Measurements from ENCODE around the gene USP25.

Gene USP25

GRCh38 chr21:15820327-15820726 is 90.5 kb downstream of the USP25 start:
- DNase-seq (ENCODE audit: low read depth) = no peak

DNA sequence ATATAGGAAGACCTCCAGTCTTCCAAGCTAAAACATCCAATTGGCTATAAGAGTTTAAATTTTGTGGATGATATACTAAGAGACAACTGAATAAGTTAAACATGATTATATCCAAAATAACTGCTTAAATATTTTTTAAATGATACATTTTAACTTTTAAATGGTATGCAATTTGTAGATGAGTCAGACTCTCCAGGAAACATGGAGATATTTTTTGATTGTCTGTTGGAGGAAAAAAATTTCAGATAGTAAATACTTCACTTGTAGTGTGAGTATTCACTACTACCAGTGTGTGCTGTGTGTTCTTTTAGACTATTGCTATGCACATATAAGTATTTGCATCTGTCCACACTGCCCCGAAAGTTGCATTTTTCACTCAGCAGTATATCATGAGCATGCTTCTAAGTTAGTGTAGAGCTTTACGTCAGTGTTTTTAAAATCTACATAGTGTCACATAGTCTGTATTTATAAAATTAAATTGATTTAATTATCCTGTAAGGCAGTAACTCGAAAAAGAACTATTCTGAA is 91.1 kb downstream of the USP25 start:
- DNase-seq (ENCODE audit: low read depth) = no peak

DNA sequence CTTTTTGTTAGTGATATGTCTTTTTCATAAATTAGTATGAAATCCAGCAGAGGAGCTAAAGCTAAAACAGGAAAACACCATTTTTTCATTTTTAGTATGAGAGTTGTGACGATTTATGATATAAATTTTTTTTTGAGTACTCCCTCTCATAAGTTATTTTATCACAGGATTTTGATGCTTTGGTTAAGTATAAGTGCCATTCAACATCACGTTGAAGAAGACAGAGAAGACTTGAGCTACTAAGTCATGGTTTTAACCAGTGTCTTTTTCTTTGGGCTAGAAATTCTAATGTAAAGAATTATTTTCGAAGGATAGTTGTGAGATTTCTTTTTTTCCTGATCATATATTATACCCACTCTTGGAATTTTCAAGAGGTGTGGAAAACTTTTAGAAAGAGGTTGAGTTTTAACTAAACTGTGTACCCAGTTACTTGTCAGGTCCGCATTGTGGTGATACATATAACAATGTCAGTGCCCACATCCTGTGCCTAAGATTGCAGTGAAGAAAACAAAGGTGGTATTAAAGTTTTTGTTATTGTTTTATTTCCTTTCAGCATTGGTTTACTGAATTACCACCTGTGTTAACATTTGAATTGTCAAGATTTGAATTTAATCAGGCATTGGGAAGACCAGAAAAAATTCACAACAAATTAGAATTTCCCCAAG is 93.8 kb downstream of the USP25 start:
- DNase-seq (ENCODE audit: low read depth) = no peak

DNA sequence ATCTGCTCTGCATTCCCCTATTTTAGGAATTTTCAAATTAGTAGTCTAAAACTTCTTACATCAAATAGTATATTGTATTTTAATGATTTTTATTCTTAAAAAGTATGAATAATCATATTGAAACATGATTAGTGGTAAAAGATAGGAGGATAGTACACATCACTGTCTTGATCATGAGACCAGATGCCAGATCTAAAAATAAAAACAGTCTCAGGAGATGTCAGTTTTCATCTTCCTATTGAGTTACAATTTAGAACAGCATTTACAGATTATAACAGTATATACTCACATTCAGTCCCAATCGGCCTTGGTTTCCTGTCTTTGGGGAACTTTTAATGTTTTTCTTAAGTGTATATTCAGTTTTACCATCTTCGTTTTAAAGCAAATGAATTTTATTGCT is 95.9 kb downstream of the USP25 start:
- DNase-seq (ENCODE audit: low read depth) = no peak

GRCh38 chr21:15826147-15826780 is 96.5 kb downstream of the USP25 start:
- DNase-seq (ENCODE audit: low read depth) = no peak

GRCh38 chr21:15826908-15827601 is 97.3 kb downstream of the USP25 start:
- no peak for DNase-seq (ENCODE audit: low read depth)

GRCh38 chr21:15831497-15831896 is 101.7 kb downstream of the USP25 start:
- DNase-seq (ENCODE audit: low read depth) = no peak

- no peak for DNase-seq (ENCODE audit: low read depth)
Observed at GRCh38 chr21:15837645-15838044, 107.9 kb downstream of the USP25 start.

- no peak for DNase-seq (ENCODE audit: low read depth)
Observed at GRCh38 chr21:15839026-15839425, 109.2 kb downstream of the USP25 start.

DNA sequence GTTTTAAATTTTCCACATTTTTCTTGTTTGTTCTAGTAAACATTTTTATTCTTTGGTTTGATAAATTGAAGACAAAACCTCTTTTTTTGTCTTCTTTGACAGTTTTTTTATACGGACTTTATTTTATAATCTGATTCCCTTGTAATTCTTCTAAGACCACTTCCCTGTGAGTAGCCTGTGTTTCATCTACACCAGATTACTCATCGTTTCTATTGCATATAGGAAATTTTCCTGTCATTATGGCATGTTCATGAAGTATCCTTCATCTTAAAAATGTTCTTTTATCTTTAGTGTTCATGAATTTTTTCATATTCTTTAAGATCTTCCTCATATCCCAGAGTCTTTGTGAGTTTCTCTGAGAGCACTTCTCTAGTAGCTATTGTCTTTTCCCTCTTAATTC is 109.8 kb downstream of the USP25 start:
- no peak for DNase-seq (ENCODE audit: low read depth)

GRCh38 chr21:15840406-15840805 is 110.6 kb downstream of the USP25 start:
- no peak for DNase-seq (ENCODE audit: low read depth)

- DNase-seq (ENCODE audit: low read depth) = no peak
Observed at GRCh38 chr21:15841856-15842564, 112.2 kb downstream of the USP25 start.

GRCh38 chr21:15842565-15842880 is 112.7 kb downstream of the USP25 start:
- no peak for DNase-seq (ENCODE audit: low read depth)

GRCh38 chr21:15843766-15844165 is 114.0 kb downstream of the USP25 start:
- DNase-seq (ENCODE audit: low read depth) = no peak

GRCh38 chr21:15848634-15849560 is 119.1 kb downstream of the USP25 start:
- DNase-seq (ENCODE audit: low read depth) = no peak

DNA sequence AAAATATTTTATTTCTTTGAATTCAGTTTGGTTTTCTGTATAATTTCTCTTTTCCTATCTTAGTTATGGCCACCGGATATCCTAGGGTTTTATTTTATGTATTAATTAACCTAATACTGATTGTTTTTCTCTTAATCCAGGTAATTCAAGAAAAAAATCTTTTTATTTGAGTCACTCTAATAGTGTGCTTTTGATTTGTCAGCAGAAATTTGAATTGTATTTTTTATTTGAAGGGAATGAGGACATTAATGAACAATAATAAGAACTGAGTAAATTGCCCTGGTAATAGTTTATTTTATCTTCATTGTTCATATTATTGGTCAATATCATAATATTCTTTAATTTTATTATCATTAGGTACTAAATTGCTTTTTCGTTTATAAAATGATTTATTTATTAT is 120.1 kb downstream of the USP25 start:
- no peak for DNase-seq (ENCODE audit: low read depth)

DNA sequence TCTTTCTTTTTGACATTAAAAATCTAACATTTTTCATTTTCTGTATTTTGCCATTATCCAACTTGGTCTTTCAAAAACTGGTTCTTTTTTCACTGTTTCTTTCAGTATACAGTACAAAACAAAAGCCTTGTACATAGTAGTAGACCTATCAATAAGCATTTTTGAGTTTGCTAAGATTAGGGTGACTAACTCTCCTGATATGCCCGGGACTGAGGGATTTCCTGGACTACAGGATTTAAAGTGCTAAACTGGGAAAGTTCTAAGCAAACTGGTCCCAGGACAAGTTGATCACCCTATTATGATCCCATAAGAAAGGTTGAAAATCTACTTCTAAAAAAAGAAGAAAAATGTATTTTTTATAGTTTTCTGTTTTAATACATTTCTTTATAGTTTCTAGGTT is 120.9 kb downstream of the USP25 start:
- no peak for DNase-seq (ENCODE audit: low read depth)

DNA sequence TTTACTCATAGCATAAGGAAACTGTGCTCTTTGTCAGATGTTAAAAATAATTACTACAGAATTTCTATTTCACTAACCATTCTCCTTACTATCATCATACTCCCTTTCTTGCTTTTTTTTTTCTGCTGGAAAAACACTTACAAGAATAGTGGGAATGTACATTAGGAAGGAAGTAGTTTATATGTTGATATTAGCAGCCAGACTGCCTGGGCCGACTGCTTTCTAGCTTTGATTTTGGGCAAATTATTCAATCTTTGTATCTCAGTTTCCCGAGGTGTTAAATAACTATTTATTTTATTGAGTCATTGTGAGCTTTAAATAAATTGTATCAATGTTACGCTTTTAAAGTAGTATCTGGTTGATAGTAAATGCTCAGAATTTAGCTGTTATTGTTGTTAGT is 122.4 kb downstream of the USP25 start:
- DNase-seq (ENCODE audit: low read depth) = no peak

GRCh38 chr21:15853126-15853525 is 123.3 kb downstream of the USP25 start:
- no peak for DNase-seq (ENCODE audit: low read depth)

DNA sequence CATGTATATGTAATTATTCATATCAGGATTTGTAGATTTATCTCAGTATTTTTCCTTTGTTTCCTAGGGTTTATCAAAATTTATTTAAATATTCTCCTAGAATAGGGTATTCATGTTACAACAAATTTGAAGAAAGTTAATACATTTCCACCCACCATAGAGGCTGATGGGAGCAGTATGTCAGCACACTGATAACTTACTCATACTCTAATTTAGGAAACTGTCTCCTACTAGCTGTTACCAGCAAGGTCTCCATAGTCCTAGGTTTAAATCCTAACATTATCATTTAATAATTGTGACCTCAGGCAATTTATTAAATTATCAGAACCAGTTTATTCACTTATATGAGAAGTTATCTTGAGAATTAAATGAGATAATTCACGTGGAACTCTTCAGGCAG is 127.0 kb downstream of the USP25 start:
- no peak for DNase-seq (ENCODE audit: low read depth)

GRCh38 chr21:15857740-15858139 is 128.0 kb downstream of the USP25 start:
- DNase-seq (ENCODE audit: low read depth) = no peak

DNA sequence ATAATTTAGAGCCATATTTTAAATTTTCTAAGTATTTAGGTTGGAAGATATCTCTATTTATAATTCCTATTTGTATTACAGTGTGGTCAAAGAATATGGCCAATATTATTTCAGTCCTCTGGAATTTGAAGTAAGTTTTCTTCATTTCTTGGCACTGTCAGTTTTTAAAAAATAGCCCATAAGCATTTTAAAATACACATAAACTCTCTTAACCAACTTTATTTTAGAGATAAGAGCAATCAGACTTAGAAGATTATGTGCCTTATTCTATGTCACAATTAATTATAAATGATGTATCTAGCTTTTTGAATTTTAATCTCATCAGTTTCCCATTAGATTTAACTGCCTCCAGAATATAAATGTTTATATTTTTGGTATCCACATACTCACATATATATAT is 130.8 kb downstream of the USP25 start:
- no peak for DNase-seq (ENCODE audit: low read depth)
